CMK (cell line): ENCODE data around the gene TNFRSF8.
"Not testable (repeated sequence)": the region's sequence is repeated elsewhere in the genome, so short reads cannot be mapped to it uniquely, and the experiment has no call there.

ENCODE experiments used
- DNase-seq: peaks from one replicate; pipeline ENCODE4 v3.0.0-alpha.2; 2010; ENCODE audit warnings: low read depth

TNFRSF8 gene

GRCh38 chr1:12087797-12088314 is 24.8 kb downstream of the TNFRSF8 start:
- peak; percentile 63 for DNase-seq

DNA sequence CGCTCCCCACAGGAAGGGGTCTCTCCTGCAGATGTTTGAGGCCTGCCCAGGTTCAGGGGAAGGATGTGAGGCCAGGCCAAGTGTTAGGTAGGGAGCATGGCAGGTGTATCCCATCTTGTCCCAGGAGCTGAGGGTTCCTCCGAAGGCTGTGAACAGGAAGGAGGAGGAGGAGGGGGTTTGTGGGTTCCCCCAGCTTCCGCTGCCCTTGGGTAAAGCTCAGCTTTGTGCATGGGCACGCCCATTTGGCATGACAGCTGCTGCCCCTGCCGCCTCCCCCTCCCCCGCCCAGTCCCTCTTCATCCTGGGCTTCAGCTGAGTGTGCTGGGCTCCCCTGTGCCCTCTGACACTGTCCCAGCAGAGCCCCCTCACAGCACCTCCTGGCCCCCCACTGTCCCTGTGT is 25.5 kb downstream of the TNFRSF8 start:
- DNase-seq, result peak; percentile 89

GRCh38 chr1:12090326-12090725 is 27.2 kb downstream of the TNFRSF8 start:
- DNase-seq, result no peak

DNA sequence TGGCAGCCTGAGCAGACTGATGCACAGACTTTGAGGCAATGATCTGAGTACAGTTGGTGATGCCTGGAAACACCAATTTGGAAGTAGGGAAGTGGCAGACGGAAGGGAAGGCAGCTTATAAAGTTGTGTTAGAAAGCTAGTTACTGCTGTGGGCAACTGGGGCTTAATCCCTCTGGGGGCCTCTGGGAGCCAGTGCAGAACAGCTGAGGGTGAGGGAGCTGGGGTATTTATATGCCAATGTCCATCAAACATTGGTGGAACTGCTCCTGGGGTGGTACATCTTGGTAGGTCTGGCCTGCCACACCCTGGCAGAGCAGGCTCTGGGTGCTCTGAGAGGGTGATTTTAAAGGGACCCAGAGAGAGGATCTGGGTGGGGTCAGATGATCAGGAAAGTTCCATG is 28.1 kb downstream of the TNFRSF8 start:
- no peak for DNase-seq

DNA sequence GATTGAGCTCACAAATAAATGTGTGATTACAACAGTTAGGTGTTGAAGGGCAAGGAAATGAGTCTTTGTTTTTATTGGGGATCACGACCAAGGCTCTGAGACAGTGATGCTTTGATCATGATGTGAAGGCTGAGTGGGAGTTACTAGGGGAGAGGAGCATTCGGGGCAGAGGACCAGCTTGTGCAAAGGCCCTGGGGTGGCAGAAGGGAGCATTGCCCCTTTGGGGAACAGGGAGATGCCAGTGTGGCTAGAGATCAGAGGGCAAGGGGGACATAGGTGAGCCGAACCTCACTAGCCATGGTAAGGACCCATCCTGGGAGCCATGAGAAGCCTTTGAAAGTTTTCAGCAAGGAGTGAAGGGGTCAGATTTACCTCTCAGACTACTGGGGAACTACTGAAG is 31.1 kb downstream of the TNFRSF8 start:
- DNase-seq, result no peak

GRCh38 chr1:12095452-12096263 is 32.6 kb downstream of the TNFRSF8 start:
- DNase-seq, result no peak

- DNase-seq, result no peak
These were observed 33.5 kb downstream of the TNFRSF8 start for GRCh38 chr1:12096615-12097014.

GRCh38 chr1:12097321-12097720 is 34.2 kb downstream of the TNFRSF8 start:
- DNase-seq, result no peak

DNA sequence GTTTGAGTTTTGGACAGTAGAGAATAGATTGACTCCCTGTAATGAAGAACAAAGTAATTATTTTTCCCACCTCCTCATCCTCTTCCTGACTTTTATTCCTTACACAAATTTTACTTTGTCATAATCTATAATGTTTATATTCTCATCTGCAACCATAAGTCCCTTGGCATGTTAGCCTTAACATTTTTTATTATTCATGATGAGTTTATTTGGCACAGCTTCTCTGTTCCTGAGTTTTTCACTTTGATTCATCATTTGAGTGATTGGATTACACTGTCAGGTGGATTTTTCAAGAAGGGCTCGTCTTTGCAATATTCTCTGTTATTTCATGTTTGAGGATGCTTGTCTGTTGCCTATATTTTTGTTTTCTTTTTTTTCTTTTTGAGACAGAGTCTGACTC is 35.7 kb downstream of the TNFRSF8 start:
- DNase-seq, result no peak

- no peak for DNase-seq
These were observed 36.5 kb downstream of the TNFRSF8 start for GRCh38 chr1:12099610-12100009.

DNA sequence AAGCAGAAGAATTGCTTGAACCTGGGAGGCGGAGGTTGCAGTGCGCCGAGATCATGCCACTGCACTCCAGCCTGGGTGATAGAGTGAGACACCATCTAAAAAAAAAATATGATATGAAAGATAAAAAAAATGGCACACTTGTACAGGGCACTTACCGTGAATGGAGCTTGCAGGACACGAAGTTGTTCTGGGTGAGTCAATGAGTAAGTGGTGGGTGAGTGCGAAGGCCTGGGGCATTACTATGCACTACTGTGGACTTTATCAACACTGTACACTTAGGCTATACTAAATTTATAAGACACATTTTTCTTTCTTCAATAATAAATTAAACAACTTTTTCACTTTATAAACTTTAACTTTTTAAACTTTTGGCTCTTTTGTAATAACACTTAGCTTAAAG is 37.0 kb downstream of the TNFRSF8 start:
- DNase-seq, result no peak

DNA sequence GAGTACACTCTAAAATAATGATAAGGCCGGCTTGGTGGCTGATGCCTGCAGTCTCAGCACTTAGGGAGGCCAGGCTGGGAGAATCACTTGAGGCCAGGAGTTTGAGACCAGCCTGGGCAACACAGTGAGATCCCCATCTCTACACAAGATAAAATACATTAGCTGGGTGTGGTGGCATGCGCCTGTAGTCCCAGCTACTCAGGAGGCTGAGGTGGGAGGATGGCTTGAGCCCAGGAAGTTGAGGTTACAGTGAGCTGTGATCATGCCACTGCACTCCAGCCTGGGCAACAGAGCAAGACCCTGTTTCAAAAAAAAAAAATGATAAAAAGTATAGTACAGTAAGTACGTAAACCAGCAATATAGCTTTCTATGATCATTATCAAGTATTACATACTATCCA is 38.0 kb downstream of the TNFRSF8 start:
- DNase-seq, result not testable (repeated sequence)

GRCh38 chr1:12102066-12102465 is 39.0 kb downstream of the TNFRSF8 start:
- DNase-seq, result no peak

DNA sequence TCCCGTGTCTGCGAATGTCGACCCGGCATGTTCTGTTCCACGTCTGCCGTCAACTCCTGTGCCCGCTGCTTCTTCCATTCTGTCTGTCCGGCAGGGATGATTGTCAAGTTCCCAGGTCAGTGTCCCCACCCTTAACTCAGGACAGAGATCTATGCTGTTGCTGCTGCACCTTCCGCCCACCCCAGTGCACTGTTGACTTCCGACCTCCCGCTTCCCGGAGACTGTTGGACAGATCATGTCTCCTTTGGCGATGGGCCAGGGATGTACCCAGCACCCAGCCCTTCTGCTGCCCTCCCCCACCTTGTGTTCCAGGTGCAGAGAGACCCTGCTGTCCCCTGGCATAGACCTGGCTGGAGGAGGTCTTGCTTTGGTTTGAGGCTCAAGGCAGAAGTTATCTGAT is 41.3 kb downstream of the TNFRSF8 start:
- DNase-seq, result no peak

DNA sequence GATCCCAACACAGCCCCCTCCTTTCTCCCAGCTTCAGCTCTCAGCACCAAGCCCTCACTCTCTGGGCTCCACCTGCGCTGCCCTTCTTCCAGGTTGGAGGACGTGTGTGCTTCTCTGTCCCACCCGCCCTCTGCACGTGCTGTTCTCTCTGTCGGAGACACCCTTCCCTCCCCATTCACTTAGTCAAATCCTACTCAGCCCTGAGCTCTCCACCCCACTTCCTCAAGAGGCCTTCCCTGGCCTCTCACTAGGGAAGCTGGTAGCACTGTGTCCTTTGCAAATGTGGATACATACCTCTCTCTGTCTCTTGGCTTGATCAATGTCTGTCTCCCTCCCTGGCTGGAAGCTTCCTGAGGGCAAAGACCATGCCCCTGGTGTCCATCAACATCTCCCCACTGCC is 43.0 kb downstream of the TNFRSF8 start:
- DNase-seq, result no peak

DNA sequence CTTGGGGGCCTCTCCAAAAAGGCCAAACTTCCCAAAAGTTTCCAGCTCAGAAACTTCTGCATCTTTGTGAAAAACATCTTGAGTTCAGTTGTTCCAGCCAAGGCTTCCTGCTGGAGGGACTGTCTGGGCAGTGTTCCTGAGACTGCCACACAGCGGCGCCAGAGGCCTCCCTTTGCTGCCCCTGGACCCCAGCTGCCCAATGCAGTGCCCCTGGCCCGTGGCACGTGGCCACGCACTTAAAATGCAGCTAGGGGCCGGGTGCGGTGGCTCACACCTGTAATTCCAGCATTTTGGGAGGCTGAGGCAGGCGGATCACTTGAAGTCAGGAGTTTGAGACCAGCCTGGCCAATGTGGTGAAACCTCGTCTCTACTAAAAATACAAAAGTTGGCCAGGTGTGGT is 43.8 kb downstream of the TNFRSF8 start:
- DNase-seq, result not testable (repeated sequence)

DNA sequence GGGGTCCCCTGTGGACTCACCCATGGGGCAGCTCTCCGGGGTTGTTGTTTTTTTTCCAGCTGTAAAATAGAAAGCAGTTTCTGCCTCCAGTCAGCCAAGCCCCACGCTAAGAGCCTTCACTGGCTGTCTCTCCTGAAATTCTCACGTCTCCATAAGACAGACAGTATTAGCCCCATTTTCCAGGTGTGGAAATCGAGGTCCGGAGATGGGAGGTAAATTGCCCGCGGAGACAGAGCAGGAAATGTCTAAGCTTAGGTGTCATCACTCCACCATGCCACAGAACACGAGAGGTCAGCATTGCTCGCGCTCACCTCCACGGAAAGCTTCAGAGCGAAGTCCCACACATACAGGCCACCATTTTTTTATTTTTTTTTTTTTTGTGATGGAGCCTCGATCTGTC is 44.6 kb downstream of the TNFRSF8 start:
- DNase-seq, result no peak

DNA sequence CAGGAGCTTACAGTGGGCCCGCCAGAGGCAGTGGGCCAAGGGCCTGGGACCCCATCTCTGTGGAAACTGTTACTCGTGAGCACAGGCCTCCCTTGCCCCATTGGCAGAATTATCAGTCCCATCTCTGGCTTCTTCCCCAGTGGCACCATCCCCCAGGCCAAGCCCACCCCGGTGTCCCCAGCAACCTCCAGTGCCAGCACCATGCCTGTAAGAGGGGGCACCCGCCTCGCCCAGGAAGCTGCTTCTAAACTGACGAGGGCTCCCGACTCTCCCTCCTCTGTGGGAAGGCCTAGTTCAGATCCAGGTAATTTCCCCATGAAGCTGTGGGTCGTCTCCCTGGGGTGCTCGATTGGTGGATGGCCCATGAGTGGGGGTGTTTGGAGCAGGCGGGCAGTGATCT is 46.8 kb downstream of the TNFRSF8 start:
- DNase-seq, result no peak

- no peak for DNase-seq
These were observed 48.6 kb downstream of the TNFRSF8 start for GRCh38 chr1:12111741-12112140.

GRCh38 chr1:12112711-12113161 is 49.6 kb downstream of the TNFRSF8 start:
- DNase-seq, result no peak

DNA sequence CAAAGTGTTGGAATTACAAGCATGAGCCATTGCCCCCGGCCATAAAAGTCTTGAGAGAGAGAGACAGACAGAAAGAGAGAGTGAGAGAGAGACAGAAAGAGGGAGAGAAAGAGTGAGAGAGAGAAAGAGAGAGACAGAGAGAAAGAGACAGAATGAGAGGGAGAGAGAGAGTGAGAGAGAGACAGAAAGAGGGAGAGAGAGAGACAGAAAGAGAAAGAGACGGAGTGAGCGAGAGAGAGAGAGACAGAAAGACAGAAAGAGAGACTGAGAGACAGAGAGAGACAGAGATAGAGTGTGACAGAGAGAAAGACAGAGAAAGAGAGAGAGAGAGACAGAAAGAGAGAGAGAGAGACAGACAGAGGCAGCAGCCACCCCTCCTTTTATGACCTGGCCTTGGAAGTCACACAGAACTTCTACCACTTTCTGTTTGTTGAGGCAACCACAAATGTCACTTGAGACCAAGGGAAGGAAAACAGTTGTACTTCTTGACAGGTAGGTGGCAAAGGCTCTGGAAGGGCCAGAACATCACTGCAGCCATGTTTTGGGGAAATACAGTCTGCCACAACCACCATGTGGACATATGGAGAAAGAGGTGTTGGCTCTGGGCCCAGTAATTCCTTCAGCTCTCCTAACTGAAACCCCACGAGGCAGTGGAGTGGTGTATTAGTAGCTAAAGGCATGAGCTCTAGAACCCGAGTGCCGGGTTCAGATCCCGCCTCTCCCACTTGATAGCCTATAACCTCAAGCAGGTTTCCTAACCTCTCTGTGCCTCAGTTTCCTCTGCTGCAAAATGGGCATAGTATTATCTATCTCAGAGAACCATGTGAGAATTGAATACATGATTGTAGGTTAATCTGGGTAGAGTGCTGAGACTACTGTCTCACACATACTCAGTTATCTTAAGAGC is 50.6 kb downstream of the TNFRSF8 start:
- DNase-seq, result no peak

DNA sequence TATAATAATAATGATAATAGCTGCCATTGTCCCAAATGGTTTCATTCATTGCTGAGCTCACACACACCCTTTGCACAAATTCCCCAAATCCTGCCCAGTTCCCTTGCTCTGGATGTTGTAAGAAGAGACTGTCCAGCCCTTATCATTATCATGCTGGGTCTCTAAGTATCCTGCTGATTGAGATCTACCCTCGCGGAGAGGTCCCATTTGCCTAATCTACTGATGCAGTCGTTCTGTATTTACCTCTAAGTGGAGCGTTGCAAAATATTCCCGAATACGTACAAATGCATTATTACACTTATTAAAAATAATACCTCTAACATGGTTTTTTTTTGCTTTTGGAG is 51.2 kb downstream of the TNFRSF8 start:
- DNase-seq, result no peak

DNA sequence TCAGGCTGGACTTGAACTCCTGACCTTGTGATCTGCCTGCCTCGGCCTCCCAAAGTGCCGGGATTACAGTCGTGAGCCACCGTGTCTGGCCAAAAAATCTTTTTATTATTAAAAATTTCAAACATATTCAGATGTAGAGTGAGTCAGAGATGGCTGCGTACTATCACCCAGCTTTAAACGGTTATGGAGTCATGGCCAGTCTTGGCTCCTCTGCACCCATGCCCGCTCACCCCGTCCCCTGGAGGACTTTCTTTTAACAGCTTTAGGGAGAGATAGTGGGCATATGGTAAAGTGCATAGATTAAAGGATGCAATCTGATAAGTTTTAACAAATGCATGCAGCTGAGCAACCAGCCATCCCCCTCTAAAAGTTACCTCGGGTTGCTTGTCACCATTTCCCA is 51.8 kb downstream of the TNFRSF8 start:
- DNase-seq, result no peak
